GM18507 (cell line): ENCODE results near the gene UNC13C.
"Not testable (repeated sequence)": the region's sequence is repeated elsewhere in the genome, so short reads cannot be mapped to it uniquely, and the experiment has no call there.

ENCODE experiments used
- DNase-seq: peaks from one replicate; pipeline ENCODE4 v3.0.0; 2011; ENCODE audit warnings: low read depth; ENCODE audit not compliant: insufficient read length; ENCODE audit errors: extremely low spot score
- FAIRE-seq: peaks from 2 replicates; lab custom pipeline; 2011; peaks lifted over from hg19 to GRCh38; lab: Jason Lieb, UNC

Gene UNC13C

GRCh38 chr15:53978253-53978906 lies at the start of gene UNC13C:
TSS of gene UNC13C (plus strand) at chr15:53978441. CDS start at chr15:54012904, 34,463 bp downstream.
- DNase-seq (no peak), FAIRE-seq (no peak)

GRCh38 chr15:53936137-53936536 lies 42.1 kb upstream of the UNC13C start:
- no peak for DNase-seq
- FAIRE-seq, result no peak

DNA sequence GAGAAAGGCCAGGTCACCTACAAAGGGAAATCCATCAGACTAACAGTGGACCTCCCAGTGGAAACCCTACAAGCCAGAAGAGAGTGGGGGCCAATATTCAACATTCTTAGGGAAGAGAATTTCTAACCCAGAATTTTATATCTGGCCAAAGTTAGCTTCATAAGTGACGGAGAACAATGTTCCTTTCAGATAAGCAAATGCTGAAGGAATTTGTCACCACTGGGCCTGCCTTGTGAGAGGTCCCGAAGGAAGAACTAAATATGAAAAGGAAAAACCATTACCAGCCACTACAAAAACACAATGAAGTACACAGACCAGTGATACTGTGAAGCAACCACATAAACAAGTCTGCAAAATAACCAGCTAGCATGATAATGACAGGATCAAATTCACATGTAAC lies 40.6 kb upstream of the UNC13C start:
- DNase-seq, FAIRE-seq: not testable (repeated sequence)

DNA sequence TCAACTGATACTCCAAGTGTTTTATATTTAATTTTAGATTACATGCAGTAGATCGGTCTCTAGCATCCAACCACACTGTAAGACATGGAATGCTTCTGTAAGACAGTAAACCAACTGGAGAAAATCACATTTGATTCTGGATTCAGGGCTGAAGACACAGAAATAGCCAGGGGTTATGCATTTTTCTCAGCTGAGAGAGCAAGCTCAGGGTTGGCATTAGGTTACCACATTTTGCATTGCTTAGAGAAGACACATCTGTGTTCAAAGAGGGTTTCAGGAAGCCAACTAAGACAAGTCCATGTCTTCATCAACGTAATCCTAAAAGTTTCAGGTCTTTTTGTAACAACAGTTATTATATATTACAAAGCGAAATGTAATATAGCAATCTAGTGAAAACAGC lies 27.7 kb upstream of the UNC13C start:
- DNase-seq (no peak), FAIRE-seq (no peak)

DNA sequence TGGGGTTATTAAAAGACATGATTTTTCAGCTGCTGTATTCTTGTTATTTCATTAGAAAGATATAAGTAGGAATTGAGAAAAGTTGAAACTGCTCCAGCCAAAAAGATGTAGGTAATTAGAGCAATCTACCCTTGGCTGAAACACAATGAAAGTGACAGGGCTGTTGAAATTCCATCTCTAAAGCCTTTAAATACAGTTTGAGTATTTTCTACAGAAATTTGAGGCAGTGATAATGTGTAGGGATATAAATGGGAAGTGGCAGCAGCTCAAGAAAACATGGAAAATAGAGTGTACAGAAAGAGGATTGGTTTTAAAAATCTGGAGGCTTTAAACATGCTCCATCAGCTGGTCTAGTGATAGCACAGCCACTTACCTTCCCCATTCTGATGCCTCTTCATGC lies 22.8 kb upstream of the UNC13C start:
- no peak for FAIRE-seq
- DNase-seq, result no peak

DNA sequence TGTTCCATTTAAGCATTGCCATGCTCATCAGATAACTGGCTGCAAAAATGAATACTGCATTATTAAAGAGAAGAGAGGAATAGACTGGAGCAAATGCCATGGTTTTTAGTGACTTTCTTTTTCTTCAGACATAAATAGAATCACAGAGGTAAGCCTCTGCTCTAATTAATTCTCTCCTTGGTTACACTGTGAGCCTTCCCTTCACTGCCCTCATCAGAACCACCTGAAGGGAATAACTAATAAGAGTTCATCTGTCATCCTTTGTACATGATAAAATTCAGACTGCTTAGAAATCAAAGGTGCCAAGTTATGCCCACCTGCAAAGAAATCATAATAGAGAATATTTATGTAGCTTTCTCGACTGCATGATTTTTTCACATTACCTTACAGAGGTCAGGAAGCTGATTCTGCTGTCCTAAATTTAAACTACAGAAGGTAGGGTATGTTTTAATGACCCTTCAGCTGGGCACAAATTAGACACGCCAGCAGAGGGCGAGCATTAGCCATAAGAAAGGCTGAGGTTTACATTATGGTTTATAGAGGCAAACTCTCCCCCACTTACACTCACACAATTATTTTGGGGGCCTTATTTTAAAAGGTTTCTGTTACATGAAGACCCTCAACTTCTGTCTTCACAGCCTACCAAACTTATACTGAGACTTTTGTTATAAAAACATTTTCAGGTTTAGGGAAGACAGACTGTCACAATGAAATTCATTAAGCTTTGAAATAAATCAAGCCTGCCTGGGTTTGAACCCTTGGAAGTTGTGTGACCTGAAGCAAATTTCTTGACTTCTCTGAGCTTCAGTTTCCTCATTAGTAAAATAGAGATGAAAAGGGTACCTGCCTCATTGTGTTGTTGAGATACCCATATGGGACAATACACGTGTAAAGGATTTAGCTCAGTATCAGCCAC lies 15.3 kb upstream of the UNC13C start:
- FAIRE-seq (peak; percentile 9), DNase-seq (no peak)

DNA sequence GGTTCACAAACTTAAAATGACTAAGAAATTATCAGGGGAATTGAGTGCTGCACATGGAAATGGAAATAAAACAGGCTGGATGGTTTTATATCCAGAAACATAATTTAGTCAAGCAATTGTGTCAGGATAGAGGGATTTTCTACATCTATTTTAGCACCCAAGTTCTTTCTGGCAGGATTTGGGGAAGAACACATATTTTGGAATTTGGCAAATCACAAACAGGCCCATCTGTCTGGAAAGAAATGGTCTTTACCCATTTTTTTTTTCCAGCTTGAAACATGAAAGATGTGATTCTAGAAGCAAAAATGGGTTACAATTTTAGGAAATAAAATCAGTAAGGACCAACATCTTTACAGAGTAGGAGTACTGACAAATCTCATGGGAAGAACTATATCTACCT lies 14.4 kb upstream of the UNC13C start:
- DNase-seq (no peak), FAIRE-seq (no peak)

- no peak for FAIRE-seq
- no peak for DNase-seq
These were observed 4.1 kb upstream of the UNC13C start for GRCh38 chr15:53974121-53974520.

- no peak for FAIRE-seq
- no peak for DNase-seq
These were observed 3.4 kb upstream of the UNC13C start for GRCh38 chr15:53974813-53975212.

DNA sequence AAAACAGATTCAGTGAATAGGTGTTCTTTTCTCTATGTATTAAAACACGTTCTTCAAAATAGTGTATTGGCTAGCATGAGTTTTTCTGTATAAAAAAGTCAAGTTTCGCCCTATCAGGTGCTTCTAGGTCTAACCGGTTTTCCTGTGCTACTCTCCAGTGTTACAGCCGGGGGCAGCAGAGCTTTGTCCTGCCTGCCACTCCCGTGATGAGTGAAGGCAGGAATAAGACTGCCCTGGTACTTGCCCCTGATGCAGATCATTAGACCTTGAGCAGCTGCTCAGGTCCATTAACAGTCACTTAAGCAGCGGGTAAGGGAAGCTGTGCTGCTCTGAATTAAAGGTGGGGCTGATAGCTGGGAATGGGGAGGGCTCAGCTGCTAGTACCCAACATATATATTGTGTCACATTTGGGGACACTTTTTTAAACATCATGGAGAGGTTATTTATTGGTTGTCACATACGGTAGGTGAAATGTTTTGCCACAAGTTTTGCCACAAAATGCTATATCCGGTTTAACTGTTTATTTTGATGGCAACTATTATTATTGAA lies 1.3 kb upstream of the UNC13C start:
- DNase-seq, result no peak
- no peak for FAIRE-seq

DNA sequence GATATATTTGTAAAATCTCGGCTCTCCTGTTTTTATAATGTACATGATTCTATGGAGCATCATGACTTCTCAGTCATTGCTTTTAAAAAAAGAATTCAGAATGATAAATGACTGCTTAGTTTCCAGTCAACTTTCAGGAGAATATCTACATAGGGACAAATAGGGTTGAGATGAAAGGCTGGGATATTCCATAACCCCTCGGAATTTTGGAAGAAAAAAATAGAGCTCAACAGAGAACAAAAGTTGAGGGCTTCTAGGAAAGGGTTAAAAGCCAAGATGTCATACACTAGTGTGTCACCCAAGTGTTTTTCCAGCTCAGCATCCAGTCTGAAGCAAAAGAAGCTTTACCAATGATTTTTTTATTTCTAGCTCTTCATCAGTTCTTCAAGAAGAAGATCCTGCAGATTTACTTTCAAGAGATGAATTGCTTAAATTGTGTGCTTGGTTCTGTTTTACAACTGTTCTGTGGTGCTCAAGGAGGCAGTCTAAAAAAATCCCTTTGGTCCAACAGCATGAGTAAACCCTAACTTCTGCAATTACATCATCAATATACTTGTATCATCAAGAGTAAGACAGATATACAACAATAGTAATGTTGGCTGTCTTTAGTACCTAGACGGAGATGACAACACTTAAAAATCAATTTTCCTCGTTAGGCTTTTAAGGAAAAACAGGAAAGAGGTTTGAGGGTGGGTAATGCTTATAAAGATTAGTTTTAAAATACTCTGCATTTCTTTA lies 979 bp downstream of the UNC13C start:
- DNase-seq (no peak), FAIRE-seq (no peak)

- FAIRE-seq (no peak), DNase-seq (no peak)
These were observed 1.8 kb downstream of the UNC13C start for GRCh38 chr15:53980021-53980420.

- FAIRE-seq (no peak), DNase-seq (no peak)
These were observed 3.9 kb downstream of the UNC13C start for GRCh38 chr15:53982071-53982680.

- FAIRE-seq, result no peak
- DNase-seq, result no peak
These were observed 4.6 kb downstream of the UNC13C start for GRCh38 chr15:53982876-53983275.

DNA sequence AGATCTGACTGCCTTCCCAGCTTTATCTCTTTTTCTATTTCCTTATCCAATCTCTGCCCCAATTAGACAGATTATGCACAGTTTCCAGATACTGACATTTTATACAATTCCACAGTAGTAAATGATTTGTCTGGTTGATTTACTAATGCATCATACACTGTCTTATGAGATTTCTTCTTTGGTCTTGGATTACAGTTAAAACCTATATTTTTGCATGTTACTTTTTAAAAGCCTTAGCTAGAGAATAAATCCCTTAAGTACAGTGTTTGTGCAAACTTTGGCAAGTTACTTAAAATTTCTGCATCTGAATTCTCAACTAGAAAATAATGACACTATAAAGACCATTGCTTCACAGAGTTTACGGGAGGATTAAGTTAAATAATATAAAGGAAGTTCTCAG lies 6.0 kb downstream of the UNC13C start:
- DNase-seq (no peak), FAIRE-seq (no peak)

DNA sequence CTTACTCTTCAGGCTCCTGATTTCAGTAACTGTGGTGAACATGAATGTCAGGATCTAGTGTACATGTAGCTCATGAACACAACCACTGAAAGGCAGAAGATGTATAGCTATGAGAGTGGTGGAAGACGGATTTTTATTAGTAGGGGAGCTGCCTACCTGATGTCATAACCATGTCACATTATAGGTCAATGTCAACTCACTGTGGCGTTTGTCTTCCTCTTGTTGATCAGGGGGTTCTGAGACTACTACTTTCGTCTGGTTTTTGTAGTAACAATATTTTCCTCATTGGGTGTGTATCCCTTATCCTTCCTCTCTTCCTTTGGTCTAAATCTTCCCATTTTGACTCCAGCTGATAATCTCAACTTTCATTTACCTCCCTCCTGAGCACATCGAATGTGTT lies 7.3 kb downstream of the UNC13C start:
- no peak for DNase-seq
- FAIRE-seq, result no peak

DNA sequence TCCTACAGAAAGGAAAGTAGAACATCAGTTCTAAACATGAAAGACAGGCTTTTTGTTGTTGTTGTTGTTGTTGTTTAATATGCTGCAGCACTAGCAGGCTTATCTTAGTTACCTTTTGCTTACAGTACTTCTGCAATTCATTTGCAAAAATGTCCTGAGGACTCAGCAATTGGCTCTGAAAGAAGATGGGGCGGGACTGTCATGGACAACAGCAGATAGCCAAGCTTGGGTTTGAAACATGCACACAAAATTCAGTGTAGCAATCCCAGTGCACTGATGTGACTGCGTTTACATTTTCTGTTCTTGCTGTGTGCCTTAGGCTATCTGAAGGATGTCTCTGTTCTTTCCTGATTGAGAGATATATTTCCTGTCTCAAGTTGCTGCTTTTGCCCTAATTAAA lies 9.2 kb downstream of the UNC13C start:
- DNase-seq, result no peak
- no peak for FAIRE-seq

DNA sequence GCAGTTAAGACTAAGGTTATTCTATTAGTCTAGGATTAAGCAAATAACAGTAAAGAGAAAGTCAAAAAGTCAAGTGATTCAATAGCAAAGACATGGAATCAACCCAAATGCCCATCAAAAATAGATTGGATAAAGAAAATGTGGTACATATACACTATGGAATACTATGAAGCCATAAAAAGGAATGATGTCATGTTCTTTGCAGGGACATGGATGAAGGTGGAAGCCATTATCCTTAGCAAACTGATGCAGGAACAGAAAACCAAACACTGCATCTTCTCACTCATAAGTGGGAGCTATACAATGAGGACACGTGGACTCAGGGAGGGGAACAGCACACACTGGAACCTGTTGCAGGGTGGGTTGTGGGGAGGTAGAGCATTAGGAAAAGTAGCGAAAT lies 29.0 kb downstream of the UNC13C start:
- no peak for DNase-seq
- no peak for FAIRE-seq

- no peak for FAIRE-seq
- DNase-seq, result no peak
These were observed 33.4 kb downstream of the UNC13C start for GRCh38 chr15:54011656-54012055.
